HepG2 (cell line): ENCODE data around the gene ABCB9. TPM values are rescaled to one million over a fixed set of nuclear protein-coding genes. Genes with fewer than 3 reads are reported as not detected.
A peak's percentile ranks its signal among the peaks of the same experiment; 100 is the strongest.

Experiments
- ATAD3A ChIP-seq: sonication (generic); formaldehyde crosslinking; IDR thresholded peaks from 2 replicates; pipeline ENCODE4 v1.4.0; 2020; ENCODE audit warnings: missing genetic modification reagents
- CTCF ChIP-seq: sonication (generic); formaldehyde crosslinking; IDR thresholded peaks from 2 replicates; pipeline ENCODE4 v1.5.0; 2020; ENCODE audit warnings: mild to moderate bottlenecking, missing genetic modification reagents, moderate library complexity
- EHMT2 ChIP-seq: fragments of 200-600 bp; sonication (generic); IDR thresholded peaks from 2 replicates; pipeline ENCODE4 v1.7.0; 2017; ENCODE audit warnings: antibody characterized with exemption, low read depth, low read length, borderline replicate concordance
- NCOA5 ChIP-seq: sonication (generic); formaldehyde crosslinking; IDR thresholded peaks from 2 replicates; pipeline ENCODE4 v1.4.0; 2020; ENCODE audit warnings: missing genetic modification reagents
- NFATC3 ChIP-seq: sonication (generic); formaldehyde crosslinking; IDR thresholded peaks from 2 replicates; pipeline ENCODE4 v1.5.1; 2020; ENCODE audit warnings: mild to moderate bottlenecking, missing genetic modification reagents
- NR2F1 ChIP-seq, 2 experiments: fragments of 450-650 bp in 1 of 2; formaldehyde crosslinking in 1 of 2; IDR thresholded peaks; 2 replicates each; pipeline versions ENCODE4 v1.5.0 to v1.6.1; 2016 to 2020; ENCODE audit warnings: mild to moderate bottlenecking in 1 of 2, missing compliant biosample characterization in 1 of 2, missing genetic modification reagents in 1 of 2, moderate library complexity in 1 of 2
- ONECUT2 ChIP-seq: sonication (generic); formaldehyde crosslinking; IDR thresholded peaks from 2 replicates; pipeline ENCODE4 v1.4.0; 2020; ENCODE audit warnings: missing genetic modification reagents
- RARA ChIP-seq: IDR thresholded peaks from 2 replicates; pipeline ENCODE4 v1.6.1; 2016; ENCODE audit warnings: missing genetic modification reagents, missing compliant biosample characterization
- SALL1 ChIP-seq: sonication (generic); formaldehyde crosslinking; IDR thresholded peaks from 2 replicates; pipeline ENCODE4 v1.8.0; 2022; ENCODE audit warnings: mild to moderate bottlenecking, missing genetic modification reagents
- SIN3B ChIP-seq: fragments of 150-350 bp; IDR thresholded peaks from 2 replicates; pipeline ENCODE4 v1.6.1; 2014; ENCODE audit warnings: low read length
- ZBTB25 ChIP-seq: IDR thresholded peaks from 2 replicates; pipeline ENCODE4 v1.6.1; 2018; ENCODE audit warnings: missing genetic modification reagents
- ZBTB7A ChIP-seq: sonication (generic); formaldehyde crosslinking; IDR thresholded peaks from 2 replicates; pipeline ENCODE4 v1.8.0; 2022; ENCODE audit warnings: mild to moderate bottlenecking, missing genetic modification reagents
- ZBTB7B ChIP-seq: sonication (generic); formaldehyde crosslinking; IDR thresholded peaks from 2 replicates; pipeline ENCODE4 v1.4.0; 2020; ENCODE audit warnings: missing genetic modification reagents
- ZFP90 ChIP-seq: sonication (generic); formaldehyde crosslinking; IDR thresholded peaks from 2 replicates; pipeline ENCODE4 v1.8.0; 2022; ENCODE audit warnings: missing genetic modification reagents, mild to moderate bottlenecking, inconsistent platforms, borderline replicate concordance
- ZFYVE20 ChIP-seq: sonication (generic); formaldehyde crosslinking; IDR thresholded peaks from 2 replicates; pipeline ENCODE4 v1.8.0; 2023; ENCODE audit warnings: low read depth, mild to moderate bottlenecking, moderate library complexity, missing genetic modification reagents, borderline replicate concordance
- ZNF143 ChIP-seq: sonication (generic); formaldehyde crosslinking; IDR thresholded peaks from 2 replicates; pipeline ENCODE4 v1.4.0; 2020; ENCODE audit warnings: missing genetic modification reagents
- ZNF580 ChIP-seq: IDR thresholded peaks from 2 replicates; pipeline ENCODE4 v1.6.1; 2016; ENCODE audit warnings: low read depth, borderline replicate concordance
- ZNF629 ChIP-seq: sonication (generic); formaldehyde crosslinking; conservative IDR thresholded peaks from 2 replicates; pipeline ENCODE4 v1.5.0; 2020; ENCODE audit warnings: missing genetic modification reagents
- ZNF770 ChIP-seq: sonication (generic); formaldehyde crosslinking; IDR thresholded peaks from 2 replicates; pipeline ENCODE4 v1.5.0; 2020; ENCODE audit warnings: mild to moderate bottlenecking, missing genetic modification reagents
- ZNF800 ChIP-seq: sonication (generic); formaldehyde crosslinking; IDR thresholded peaks from 2 replicates; pipeline ENCODE4 v1.4.0; 2020; ENCODE audit warnings: missing genetic modification reagents
- ZSCAN5A ChIP-seq: sonication (generic); formaldehyde crosslinking; IDR thresholded peaks from 2 replicates; pipeline ENCODE4 v1.8.0; 2022; ENCODE audit warnings: mild to moderate bottlenecking, missing genetic modification reagents, borderline replicate concordance
- polyA plus RNA-seq, 8 experiments: library from polyadenylated mRNA; depleted of rRNA in 3 of 8; stranded (reverse) in 7 of 8; unstranded in 1 of 8; fragments of >200 nt; fragmentation: Illumina TruSeq in 4 of 8; extraction: Trizol in 4 of 8; gene quantifications; 2 replicates each; pipeline versions ENCODE4 v1.2.1 to v1.2.3, GENCODE V29; 2011 to 2016; ENCODE audit warnings: low read depth in 4 of 8, missing spikeins in 1 of 8, mixed read lengths in 1 of 8; ENCODE audit not compliant: insufficient read depth in 1 of 8
- total RNA-seq, 5 experiments: library from RNA; depleted of rRNA; stranded (reverse); fragments of >200 nt; fragmentation: Illumina TruSeq; extraction: Trizol; gene quantifications; 2 replicates each; pipeline ENCODE4 v1.2.3, GENCODE V29; 2016; ENCODE audit warnings: low read depth in 1 of 5

ABCB9 gene
- total and polyA plus RNA-seq, 2 of the 13 experiments (the other 11 are each of a cell fraction or from before 2014, with no cell fraction given), result 5.1 to 6.0 TPM

GRCh38 chr12:122974274-122974891 is 8.1 kb upstream of the ABCB9 start (continued):
- TF ChIP-seq ZNF770 (CRISPR knock-in tag) (0 out of 2 replicates have a peak, but pooled peaks have one; percentile 32), RARA (0 out of 2 replicates have a peak, but pooled peaks have one; percentile 47), ZNF800 (0 out of 2 replicates have a peak, but pooled peaks have one; percentile 60), ZBTB7B (peak; percentile 40; the same call in 1 of the 2 replicates), SALL1 (CRISPR knock-in tag) (peak; percentile 61), ZSCAN5A (CRISPR knock-in tag) (no peak), ZFP90 (CRISPR knock-in tag) (0 out of 2 replicates have a peak, but pooled peaks have one; percentile 21), ZNF629 (peak; percentile 84), NR2F1 (CRISPR knock-in tag; IDR thresholded peaks at IDR 0.05) (peak in 1 of 2 experiments; percentile 23; a peak in 1 of 4 replicates), ZBTB7A (CRISPR knock-in tag) (peak; percentile 41; the same call in 1 of the 2 replicates), ZFYVE20 (CRISPR knock-in tag) (no peak), EHMT2 (no peak), CTCF (CRISPR knock-in tag) (no peak), ZBTB25 (CRISPR knock-in tag) (no peak; the same call in 1 of the 2 replicates), ONECUT2 (no peak), ATAD3A (no peak), NCOA5 (no peak), SIN3B (0 out of 2 replicates have a peak, but pooled peaks have one; percentile 60), ZNF580 (peak; percentile 58; the same call in 1 of the 2 replicates), ZNF143 (no peak; the same call in 1 of the 2 replicates), NFATC3 (CRISPR knock-in tag) (no peak)
